Measurements from ENCODE around the gene MED12L.

The MED12L gene

DNA sequence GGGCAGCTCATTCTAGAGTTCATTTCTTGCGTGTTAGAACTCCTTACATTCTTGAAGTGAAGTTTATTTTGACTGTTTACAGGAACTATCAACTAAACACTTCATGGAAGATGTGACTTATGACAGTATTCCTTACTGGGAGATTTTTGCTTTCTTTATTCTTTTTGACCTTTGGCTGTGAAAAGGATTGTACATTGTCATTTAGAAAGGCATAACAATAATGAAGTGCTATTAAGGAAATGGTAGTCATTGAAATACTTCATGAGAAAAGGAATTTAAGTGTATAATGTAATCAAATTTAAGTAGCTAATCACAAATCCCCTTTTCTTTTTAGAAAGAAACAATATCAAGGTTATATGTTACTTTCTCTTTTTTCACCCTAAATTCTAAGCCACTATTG lies 181.6 kb downstream of the MED12L start:
- H3K4me3 ChIP-seq (ENCODE audit: low read depth, low read length), result no peak overlapping the region
- TF ChIP-seq, protein P1, sequence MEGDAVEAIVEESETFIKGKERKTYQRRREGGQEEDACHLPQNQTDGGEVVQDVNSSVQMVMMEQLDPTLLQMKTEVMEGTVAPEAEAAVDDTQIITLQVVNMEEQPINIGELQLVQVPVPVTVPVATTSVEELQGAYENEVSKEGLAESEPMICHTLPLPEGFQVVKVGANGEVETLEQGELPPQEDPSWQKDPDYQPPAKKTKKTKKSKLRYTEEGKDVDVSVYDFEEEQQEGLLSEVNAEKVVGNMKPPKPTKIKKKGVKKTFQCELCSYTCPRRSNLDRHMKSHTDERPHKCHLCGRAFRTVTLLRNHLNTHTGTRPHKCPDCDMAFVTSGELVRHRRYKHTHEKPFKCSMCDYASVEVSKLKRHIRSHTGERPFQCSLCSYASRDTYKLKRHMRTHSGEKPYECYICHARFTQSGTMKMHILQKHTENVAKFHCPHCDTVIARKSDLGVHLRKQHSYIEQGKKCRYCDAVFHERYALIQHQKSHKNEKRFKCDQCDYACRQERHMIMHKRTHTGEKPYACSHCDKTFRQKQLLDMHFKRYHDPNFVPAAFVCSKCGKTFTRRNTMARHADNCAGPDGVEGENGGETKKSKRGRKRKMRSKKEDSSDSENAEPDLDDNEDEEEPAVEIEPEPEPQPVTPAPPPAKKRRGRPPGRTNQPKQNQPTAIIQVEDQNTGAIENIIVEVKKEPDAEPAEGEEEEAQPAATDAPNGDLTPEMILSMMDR (IDR thresholded peaks at IDR 0.05; ENCODE audit: borderline replicate concordance, insufficient read depth, low read depth, low read length), result no peak

DNA sequence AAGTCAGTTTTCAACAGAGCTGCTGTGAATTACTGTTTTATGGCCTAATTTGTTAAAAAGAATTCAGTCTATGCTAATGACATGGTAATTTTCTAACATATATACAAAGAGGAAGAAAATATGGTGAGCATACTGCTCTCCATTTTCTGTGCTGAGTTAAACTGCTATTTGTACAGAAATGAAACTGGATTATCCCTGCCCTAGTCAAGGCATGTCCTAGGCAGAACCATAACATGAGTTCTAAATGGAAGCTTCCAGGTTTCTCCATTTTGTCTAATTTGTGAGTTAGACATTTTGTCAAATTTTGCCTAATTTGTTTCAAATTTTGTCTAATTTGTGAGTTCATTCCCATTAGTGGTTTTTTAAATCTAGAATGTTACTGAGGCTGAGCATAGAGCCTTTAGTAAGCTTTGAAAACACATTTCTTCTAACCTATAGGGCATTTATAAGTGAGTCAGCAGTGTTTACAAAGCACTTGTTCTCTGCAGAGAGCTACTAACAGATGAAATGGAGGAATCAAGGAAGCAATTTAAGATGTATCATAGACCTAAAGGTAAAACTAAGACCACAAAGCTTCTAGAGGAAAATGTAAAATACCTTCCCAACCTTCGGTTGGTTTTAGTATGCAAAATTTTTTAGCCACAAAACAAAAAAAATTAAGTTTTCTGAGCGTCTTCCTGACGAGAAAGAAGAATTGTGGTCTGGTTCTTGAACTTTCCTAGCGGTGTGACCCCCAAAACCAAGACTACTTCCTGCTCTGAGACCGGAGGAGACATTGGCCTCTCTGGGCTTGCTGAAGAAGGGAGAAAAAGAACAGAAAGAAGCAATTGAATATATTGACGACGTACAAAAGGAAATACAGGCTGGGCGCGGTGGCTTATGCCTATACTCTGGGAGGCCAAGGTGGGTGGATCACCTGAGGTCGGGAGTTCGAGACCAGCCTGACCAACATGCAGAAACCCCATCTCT lies 183.1 kb downstream of the MED12L start:
- no peak overlapping the region for H3K4me3 ChIP-seq (ENCODE audit: low read depth, low read length)
- TF ChIP-seq, protein P1 (IDR thresholded peaks at IDR 0.05; ENCODE audit: borderline replicate concordance, insufficient read depth, low read depth, low read length), result no peak

DNA sequence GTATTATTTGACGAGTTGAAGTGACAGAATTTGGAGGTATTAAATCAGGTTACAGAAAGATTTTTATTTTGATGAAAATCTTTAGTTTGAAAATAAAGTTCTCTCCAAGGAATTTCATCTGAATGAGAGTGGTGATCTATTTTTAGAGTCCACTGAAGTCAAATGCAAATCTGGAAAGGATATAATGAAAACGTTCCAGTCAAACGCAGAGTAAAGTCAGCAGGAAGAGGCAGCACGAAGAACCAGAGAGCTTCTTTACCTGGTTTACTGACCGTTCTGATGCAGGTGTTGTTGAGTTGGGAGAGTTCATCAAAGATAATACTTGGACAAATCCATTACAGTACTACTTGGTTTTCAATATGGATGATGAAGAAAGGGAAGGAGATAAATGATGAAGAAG lies 184.2 kb downstream of the MED12L start:
- TF ChIP-seq, protein P1 (IDR thresholded peaks at IDR 0.05; ENCODE audit: borderline replicate concordance, insufficient read depth, low read depth, low read length), result no peak
- no peak overlapping the region for H3K4me3 ChIP-seq (ENCODE audit: low read depth, low read length)

DNA sequence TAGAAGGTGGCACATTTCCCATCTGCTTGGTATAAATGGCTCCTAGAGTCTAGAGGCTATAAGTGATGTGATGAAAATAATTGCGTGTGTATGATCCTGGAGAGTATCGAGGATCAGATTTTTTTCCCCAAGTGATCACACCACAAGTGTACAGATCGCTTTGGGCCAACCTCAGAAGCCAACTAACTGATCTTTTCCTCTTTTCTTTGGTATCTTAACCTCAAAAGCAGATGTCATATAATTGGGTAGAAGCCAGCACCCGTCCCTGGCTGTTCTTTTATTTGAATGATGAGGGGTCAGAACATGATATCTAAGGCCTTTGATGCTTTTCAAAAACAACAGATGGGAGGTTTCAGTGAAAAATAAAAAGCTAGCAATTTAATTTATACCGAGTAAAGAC lies 189.6 kb downstream of the MED12L start:
- TF ChIP-seq, protein P1 (IDR thresholded peaks at IDR 0.05; ENCODE audit: borderline replicate concordance, insufficient read depth, low read depth, low read length), result no peak
- H3K4me3 ChIP-seq (ENCODE audit: low read depth, low read length), result no peak overlapping the region

DNA sequence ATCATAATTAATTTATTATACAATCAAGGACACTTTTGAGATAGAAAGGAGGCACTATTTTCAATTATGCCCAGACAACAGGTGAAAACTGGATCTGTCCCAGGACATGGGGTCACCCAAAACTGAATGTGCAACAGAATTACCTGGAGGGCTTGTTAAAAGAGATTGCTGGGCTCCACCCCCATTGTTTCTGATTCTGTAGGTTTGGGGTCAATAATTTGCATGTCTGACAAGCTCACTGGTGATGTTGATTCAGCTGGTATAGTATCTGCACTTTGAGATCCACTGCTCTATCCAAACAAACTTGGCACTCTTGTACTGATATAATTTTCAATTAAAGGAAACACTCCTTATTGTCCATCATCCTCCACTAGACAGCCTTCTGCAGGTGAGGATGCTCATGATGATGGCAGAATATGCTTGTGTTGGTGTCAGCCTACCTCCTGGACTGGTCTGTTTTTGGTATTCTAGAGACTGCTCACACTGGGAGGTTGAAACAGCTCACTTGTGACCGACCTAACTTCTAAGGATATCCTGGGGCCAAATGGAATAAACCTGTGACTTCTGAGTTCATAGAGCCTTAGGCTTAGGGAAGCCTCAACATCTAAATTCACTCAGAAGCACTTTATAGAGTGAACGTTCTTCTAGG lies 190.7 kb downstream of the MED12L start:
- TF ChIP-seq, protein P1 (IDR thresholded peaks at IDR 0.05; ENCODE audit: borderline replicate concordance, insufficient read depth, low read depth, low read length), result no peak

DNA sequence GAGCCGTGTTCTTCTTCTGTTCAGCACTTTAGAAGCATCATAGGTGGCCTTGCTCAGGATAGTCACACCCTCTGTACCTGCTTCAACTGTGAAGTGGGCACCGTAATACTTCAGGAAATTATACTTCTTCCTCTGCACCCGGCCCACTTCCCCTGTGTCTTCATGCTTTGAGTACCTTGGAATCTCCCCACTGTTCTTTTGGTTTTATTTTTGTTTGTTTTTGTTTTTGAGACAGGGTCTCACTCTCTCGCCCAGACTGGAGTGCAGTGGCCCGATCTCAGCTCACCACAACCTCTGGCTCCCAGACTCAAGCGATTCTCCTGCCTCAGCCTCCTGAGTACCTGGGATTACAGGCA lies 191.2 kb downstream of the MED12L start:
- TF ChIP-seq, protein P1 (IDR thresholded peaks at IDR 0.05; ENCODE audit: borderline replicate concordance, insufficient read depth, low read depth, low read length), result no peak
- H3K4me3 ChIP-seq (ENCODE audit: low read depth, low read length), result no peak overlapping the region

More for the DNA sequence above, 190.7 kb downstream of the MED12L start:
- no peak overlapping the region for H3K4me3 ChIP-seq (ENCODE audit: low read depth, low read length)
